GM23338 (cell line): ENCODE results near the gene HGF. TPM values are rescaled to one million over a fixed set of nuclear protein-coding genes. Genes with fewer than 3 reads are reported as not detected.

Source experiments
- ATAC-seq: fragments of 200-7000 bp; cut with Tn5 transposase; 3 replicates; pipeline ENCODE4 v1.9.1; 2020
- DNase-seq: peaks from one replicate; pipeline ENCODE4 v3.0.0-alpha.2; 2015; ENCODE audit warnings: low spot score
- H2AFZ ChIP-seq: fragments of 200-600 bp; sonication (generic); 2 replicates; pipeline ENCODE4 v1.8.0; 2016; ENCODE audit warnings: antibody characterized with exemption, mild to moderate bottlenecking, moderate library complexity
- H3F3A ChIP-seq: fragments of 200-600 bp; sonication (generic); replicated peaks from 2 replicates; pipeline ENCODE4 v1.8.0; 2017; ENCODE audit warnings: antibody characterized with exemption, mixed run types, low read depth
- H3K27ac ChIP-seq: fragments of 200-600 bp; sonication (generic); 2 replicates; pipeline ENCODE4 v1.6.1; 2016; ENCODE audit warnings: low read depth
- H3K27me3 ChIP-seq: fragments of 200-600 bp; sonication (generic); 2 replicates; pipeline ENCODE4 v1.8.0; 2016; ENCODE audit warnings: mild to moderate bottlenecking, mixed run types, moderate library complexity; ENCODE audit not compliant: insufficient read depth
- H3K36me3 ChIP-seq: fragments of 200-600 bp; sonication (generic); 2 replicates; pipeline ENCODE4 v1.8.0; 2016; ENCODE audit warnings: mild to moderate bottlenecking; ENCODE audit not compliant: insufficient read depth
- H3K4me1 ChIP-seq: fragments of 200-600 bp; sonication (generic); 2 replicates; pipeline ENCODE4 v1.8.0; 2016; ENCODE audit warnings: mild to moderate bottlenecking, moderate library complexity; ENCODE audit not compliant: insufficient read depth
- H3K4me2 ChIP-seq: fragments of 200-600 bp; sonication (generic); 2 replicates; pipeline ENCODE4 v1.7.1; 2017; ENCODE audit warnings: mixed run types
- H3K4me3 ChIP-seq: fragments of 200-600 bp; sonication (generic); 2 replicates; pipeline ENCODE4 v1.6.1; 2016; ENCODE audit warnings: mixed run types
- H3K79me2 ChIP-seq: fragments of 200-600 bp; sonication (generic); replicated peaks from 2 replicates; pipeline ENCODE4 v1.8.0; 2017; ENCODE audit warnings: mild to moderate bottlenecking; ENCODE audit not compliant: insufficient read depth
- H3K9me2 ChIP-seq: fragments of 200-600 bp; sonication (generic); 2 replicates; pipeline ENCODE4 v1.8.0; 2017; ENCODE audit not compliant: insufficient read depth
- H4K20me1 ChIP-seq: fragments of 200-600 bp; sonication (generic); replicated peaks from 2 replicates; pipeline ENCODE4 v1.8.0; 2017; ENCODE audit warnings: mild to moderate bottlenecking; ENCODE audit not compliant: insufficient read depth
- H3K27ac Mint-ChIP-seq: 2 replicates; pipeline ENCODE4 v1.8.0; 2020; ENCODE audit warnings: inconsistent platforms, mild to moderate bottlenecking, moderate library complexity, mixed read lengths
- H3K27me3 Mint-ChIP-seq: 3 replicates; pipeline ENCODE4 v1.8.0; 2022; ENCODE audit warnings: low read depth, mild to moderate bottlenecking, moderate library complexity, mixed read lengths, inconsistent platforms; ENCODE audit not compliant: insufficient read depth, poor library complexity
- H3K36me3 Mint-ChIP-seq: 3 replicates; pipeline ENCODE4 v1.8.0; 2021; ENCODE audit warnings: low read depth, mild to moderate bottlenecking, inconsistent platforms, moderate library complexity, mixed read lengths
- H3K4me1 Mint-ChIP-seq: 3 replicates; pipeline ENCODE4 v1.8.0; 2020; ENCODE audit warnings: mild to moderate bottlenecking, inconsistent platforms, mixed read lengths
- H3K4me3 Mint-ChIP-seq: 3 replicates; pipeline ENCODE4 v1.8.0; 2021; ENCODE audit warnings: moderate library complexity, mild to moderate bottlenecking, inconsistent platforms, mixed read lengths
- H3K9me3 Mint-ChIP-seq: 3 replicates; pipeline ENCODE4 v1.8.0; 2020; ENCODE audit warnings: moderate library complexity, mild to moderate bottlenecking, inconsistent platforms, mixed read lengths
- CREB1 ChIP-seq: fragments of 250-450 bp; sonication (Bioruptor Pico); IDR thresholded peaks from 2 replicates; pipeline ENCODE4 v1.5.0; 2020; ENCODE audit warnings: low read depth, mild to moderate bottlenecking, moderate library complexity
- EZH2 ChIP-seq: fragments of 200-600 bp; sonication (generic); IDR thresholded peaks from one replicate; pipeline ENCODE4 v1.8.0; 2017; ENCODE audit warnings: antibody characterized with exemption, mild to moderate bottlenecking, low read depth; ENCODE audit not compliant: unreplicated experiment
- JUNB ChIP-seq: IDR thresholded peaks from one replicate; pipeline ENCODE4 v1.6.1; 2016; ENCODE audit warnings: antibody characterized with exemption; ENCODE audit not compliant: unreplicated experiment
- NANOG ChIP-seq: IDR thresholded peaks from 2 replicates; pipeline ENCODE4 v1.6.1; 2016; ENCODE audit warnings: antibody characterized with exemption, borderline replicate concordance
- POLR2AphosphoS5 ChIP-seq: IDR thresholded peaks from 2 replicates; pipeline ENCODE4 v1.6.1; 2016; ENCODE audit warnings: antibody characterized with exemption, low read depth
- STAT1 ChIP-seq: IDR thresholded peaks from one replicate; pipeline ENCODE4 v1.6.1; 2016; ENCODE audit warnings: antibody characterized with exemption; ENCODE audit not compliant: unreplicated experiment
- ZNF114 ChIP-seq: fragments of 250-450 bp; sonication (Bioruptor Pico); IDR thresholded peaks from 2 replicates; pipeline ENCODE4 v1.5.0; 2020; ENCODE audit warnings: mild to moderate bottlenecking, moderate library complexity
- ZNF331 ChIP-seq: fragments of 250-450 bp; sonication (Bioruptor Pico); IDR thresholded peaks from 2 replicates; pipeline ENCODE4 v1.5.0; 2020; ENCODE audit warnings: low read depth, mild to moderate bottlenecking, moderate library complexity
- polyA plus RNA-seq: library from polyadenylated mRNA; unstranded; fragments of >200 nt; fragmentation: Nextera tagmentation; extraction: Ambion mirVana; gene quantifications from 2 replicates; pipeline ENCODE4 v1.2.1, GENCODE V29; 2016
- total RNA-seq: library from RNA; depleted of rRNA; stranded (reverse); fragments of >200 nt; shearing (Covaris generic); gene quantifications from 2 replicates; pipeline ENCODE4 v1.2.3, GENCODE V29; 2014
- TF ChIP-seq, protein P1 (sequence below), 2 experiments: fragments of 200-600 bp in 1 of 2; sonication (generic) in 1 of 2; conservative IDR thresholded peaks; 2 replicates each; pipeline versions ENCODE4 v1.5.1 to v1.6.1; 2016 to 2017; ENCODE audit warnings: antibody characterized with exemption in 2 of 2, low read depth in 2 of 2, mild to moderate bottlenecking in 2 of 2, moderate library complexity in 1 of 2
- TF ChIP-seq, protein P2 (sequence below): fragments of 250-450 bp; sonication (Bioruptor Pico); IDR thresholded peaks from 2 replicates; pipeline ENCODE4 v1.5.0; 2020; ENCODE audit warnings: mild to moderate bottlenecking, moderate library complexity
- TF ChIP-seq, protein P3 (sequence below): IDR thresholded peaks from one replicate; pipeline ENCODE4 v1.6.1; 2018; ENCODE audit warnings: antibody characterized with exemption; ENCODE audit not compliant: unreplicated experiment

Gene HGF
- total and polyA plus RNA-seq, 2 experiments from 2014 or later, result 0.24 to 1.1 TPM

DNA sequence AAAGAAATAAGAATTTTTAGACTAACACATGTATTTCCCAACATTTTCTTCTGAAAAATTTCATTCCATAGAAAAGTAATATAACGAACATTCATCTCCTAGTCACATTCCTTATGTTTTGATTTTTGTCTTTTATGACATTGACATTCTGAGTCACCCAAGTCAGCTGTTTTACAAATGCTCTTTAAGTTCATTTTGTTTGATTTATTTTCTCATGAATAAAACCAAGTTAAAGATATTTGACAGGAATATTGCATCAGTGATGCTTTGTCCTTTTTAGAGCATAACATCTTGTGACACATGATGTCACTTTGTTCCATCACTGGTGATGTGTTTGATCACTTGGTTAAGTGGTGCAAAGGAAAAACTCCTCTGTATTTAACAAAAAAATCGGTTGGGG is 48.4 kb downstream of the HGF start (continued):
- TF ChIP-seq, protein P1, sequence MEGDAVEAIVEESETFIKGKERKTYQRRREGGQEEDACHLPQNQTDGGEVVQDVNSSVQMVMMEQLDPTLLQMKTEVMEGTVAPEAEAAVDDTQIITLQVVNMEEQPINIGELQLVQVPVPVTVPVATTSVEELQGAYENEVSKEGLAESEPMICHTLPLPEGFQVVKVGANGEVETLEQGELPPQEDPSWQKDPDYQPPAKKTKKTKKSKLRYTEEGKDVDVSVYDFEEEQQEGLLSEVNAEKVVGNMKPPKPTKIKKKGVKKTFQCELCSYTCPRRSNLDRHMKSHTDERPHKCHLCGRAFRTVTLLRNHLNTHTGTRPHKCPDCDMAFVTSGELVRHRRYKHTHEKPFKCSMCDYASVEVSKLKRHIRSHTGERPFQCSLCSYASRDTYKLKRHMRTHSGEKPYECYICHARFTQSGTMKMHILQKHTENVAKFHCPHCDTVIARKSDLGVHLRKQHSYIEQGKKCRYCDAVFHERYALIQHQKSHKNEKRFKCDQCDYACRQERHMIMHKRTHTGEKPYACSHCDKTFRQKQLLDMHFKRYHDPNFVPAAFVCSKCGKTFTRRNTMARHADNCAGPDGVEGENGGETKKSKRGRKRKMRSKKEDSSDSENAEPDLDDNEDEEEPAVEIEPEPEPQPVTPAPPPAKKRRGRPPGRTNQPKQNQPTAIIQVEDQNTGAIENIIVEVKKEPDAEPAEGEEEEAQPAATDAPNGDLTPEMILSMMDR (conservative IDR thresholded peaks at IDR 0.05; ENCODE audit: low read depth in 2 of 2), result no peak
- TF ChIP-seq STAT1 (no peak), EZH2 (no peak), NANOG (no peak), POLR2AphosphoS5 (no peak), ZNF331 (CRISPR knock-in tag) (no peak)

DNA sequence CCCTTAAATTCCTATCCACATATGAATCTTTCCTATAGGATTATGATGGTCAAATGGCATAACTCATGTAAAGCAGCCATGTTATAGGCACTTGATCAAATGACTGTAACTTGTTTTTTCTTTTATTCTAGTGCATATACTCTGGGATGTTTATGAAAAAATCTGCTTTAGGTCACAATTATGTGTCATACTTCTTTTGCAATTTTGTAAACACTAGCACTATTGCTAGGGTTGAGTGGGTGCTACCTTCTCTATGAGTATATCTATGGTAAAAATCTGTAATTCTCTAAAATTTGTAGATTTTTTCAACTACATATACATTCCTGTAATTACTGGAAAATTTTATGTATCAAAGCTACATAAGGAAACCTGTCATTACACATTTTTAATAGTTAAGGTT is 50.0 kb downstream of the HGF start:
- Histone ChIP-seq H3K36me3 (no peaks in the 10 kb centered on the region), H3K27ac (no peak overlapping the region), H3K4me3 (no peak overlapping the region)
- TF ChIP-seq NANOG, result no peak
- TF ChIP-seq, protein P1 (conservative IDR thresholded peaks at IDR 0.05; ENCODE audit: low read depth in 2 of 2), result no peak
- TF ChIP-seq, protein P2, sequence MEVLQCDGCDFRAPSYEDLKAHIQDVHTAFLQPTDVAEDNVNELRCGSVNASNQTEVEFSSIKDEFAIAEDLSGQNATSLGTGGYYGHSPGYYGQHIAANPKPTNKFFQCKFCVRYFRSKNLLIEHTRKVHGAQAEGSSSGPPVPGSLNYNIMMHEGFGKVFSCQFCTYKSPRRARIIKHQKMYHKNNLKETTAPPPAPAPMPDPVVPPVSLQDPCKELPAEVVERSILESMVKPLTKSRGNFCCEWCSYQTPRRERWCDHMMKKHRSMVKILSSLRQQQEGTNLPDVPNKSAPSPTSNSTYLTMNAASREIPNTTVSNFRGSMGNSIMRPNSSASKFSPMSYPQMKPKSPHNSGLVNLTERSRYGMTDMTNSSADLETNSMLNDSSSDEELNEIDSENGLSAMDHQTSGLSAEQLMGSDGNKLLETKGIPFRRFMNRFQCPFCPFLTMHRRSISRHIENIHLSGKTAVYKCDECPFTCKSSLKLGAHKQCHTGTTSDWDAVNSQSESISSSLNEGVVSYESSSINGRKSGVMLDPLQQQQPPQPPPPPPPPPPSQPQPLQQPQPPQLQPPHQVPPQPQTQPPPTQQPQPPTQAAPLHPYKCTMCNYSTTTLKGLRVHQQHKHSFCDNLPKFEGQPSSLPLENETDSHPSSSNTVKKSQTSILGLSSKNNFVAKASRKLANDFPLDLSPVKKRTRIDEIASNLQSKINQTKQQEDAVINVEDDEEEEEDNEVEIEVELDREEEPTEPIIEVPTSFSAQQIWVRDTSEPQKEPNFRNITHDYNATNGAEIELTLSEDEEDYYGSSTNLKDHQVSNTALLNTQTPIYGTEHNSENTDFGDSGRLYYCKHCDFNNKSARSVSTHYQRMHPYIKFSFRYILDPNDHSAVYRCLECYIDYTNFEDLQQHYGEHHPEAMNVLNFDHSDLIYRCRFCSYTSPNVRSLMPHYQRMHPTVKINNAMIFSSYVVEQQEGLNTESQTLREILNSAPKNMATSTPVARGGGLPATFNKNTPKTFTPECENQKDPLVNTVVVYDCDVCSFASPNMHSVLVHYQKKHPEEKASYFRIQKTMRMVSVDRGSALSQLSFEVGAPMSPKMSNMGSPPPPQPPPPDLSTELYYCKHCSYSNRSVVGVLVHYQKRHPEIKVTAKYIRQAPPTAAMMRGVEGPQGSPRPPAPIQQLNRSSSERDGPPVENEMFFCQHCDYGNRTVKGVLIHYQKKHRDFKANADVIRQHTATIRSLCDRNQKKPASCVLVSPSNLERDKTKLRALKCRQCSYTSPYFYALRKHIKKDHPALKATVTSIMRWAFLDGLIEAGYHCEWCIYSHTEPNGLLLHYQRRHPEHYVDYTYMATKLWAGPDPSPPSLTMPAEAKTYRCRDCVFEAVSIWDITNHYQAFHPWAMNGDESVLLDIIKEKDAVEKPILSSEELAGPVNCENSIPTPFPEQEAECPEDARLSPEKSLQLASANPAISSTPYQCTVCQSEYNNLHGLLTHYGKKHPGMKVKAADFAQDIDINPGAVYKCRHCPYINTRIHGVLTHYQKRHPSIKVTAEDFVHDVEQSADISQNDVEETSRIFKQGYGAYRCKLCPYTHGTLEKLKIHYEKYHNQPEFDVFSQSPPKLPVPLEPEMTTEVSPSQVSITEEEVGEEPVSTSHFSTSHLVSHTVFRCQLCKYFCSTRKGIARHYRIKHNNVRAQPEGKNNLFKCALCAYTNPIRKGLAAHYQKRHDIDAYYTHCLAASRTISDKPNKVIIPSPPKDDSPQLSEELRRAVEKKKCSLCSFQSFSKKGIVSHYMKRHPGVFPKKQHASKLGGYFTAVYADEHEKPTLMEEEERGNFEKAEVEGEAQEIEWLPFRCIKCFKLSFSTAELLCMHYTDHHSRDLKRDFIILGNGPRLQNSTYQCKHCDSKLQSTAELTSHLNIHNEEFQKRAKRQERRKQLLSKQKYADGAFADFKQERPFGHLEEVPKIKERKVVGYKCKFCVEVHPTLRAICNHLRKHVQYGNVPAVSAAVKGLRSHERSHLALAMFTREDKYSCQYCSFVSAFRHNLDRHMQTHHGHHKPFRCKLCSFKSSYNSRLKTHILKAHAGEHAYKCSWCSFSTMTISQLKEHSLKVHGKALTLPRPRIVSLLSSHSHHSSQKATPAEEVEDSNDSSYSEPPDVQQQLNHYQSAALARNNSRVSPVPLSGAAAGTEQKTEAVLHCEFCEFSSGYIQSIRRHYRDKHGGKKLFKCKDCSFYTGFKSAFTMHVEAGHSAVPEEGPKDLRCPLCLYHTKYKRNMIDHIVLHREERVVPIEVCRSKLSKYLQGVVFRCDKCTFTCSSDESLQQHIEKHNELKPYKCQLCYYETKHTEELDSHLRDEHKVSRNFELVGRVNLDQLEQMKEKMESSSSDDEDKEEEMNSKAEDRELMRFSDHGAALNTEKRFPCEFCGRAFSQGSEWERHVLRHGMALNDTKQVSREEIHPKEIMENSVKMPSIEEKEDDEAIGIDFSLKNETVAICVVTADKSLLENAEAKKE (CRISPR knock-in tag), result no peak
- no peak for TF ChIP-seq EZH2
- TF ChIP-seq, protein P3, sequence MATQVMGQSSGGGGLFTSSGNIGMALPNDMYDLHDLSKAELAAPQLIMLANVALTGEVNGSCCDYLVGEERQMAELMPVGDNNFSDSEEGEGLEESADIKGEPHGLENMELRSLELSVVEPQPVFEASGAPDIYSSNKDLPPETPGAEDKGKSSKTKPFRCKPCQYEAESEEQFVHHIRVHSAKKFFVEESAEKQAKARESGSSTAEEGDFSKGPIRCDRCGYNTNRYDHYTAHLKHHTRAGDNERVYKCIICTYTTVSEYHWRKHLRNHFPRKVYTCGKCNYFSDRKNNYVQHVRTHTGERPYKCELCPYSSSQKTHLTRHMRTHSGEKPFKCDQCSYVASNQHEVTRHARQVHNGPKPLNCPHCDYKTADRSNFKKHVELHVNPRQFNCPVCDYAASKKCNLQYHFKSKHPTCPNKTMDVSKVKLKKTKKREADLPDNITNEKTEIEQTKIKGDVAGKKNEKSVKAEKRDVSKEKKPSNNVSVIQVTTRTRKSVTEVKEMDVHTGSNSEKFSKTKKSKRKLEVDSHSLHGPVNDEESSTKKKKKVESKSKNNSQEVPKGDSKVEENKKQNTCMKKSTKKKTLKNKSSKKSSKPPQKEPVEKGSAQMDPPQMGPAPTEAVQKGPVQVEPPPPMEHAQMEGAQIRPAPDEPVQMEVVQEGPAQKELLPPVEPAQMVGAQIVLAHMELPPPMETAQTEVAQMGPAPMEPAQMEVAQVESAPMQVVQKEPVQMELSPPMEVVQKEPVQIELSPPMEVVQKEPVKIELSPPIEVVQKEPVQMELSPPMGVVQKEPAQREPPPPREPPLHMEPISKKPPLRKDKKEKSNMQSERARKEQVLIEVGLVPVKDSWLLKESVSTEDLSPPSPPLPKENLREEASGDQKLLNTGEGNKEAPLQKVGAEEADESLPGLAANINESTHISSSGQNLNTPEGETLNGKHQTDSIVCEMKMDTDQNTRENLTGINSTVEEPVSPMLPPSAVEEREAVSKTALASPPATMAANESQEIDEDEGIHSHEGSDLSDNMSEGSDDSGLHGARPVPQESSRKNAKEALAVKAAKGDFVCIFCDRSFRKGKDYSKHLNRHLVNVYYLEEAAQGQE, result no peak
- TF ChIP-seq ZNF114 (CRISPR knock-in tag), result no peak
- no peak for TF ChIP-seq POLR2AphosphoS5
- TF ChIP-seq JUNB, result no peak
- TF ChIP-seq CREB1 (CRISPR knock-in tag), result no peak

More for the DNA sequence above, 50.0 kb downstream of the HGF start:
- Mint-ChIP-seq H3K27ac (no peak overlapping the region), H3K4me1 (peaks cover 3% of the 10 kb centered on the region), H3K27me3 (no peaks in the 10 kb centered on the region), H3K9me3 (no peaks in the 10 kb centered on the region; the same call in 2 of the 3 replicates), H3K4me3 (no peak overlapping the region), H3K36me3 (no peaks in the 10 kb centered on the region)
- H3K4me1 ChIP-seq, result no peaks in the 10 kb centered on the region
- no peaks in the 10 kb centered on the region for H3K27me3 ChIP-seq
- DNase-seq (no peak), ATAC-seq (no peak)
- no peaks in the 10 kb centered on the region for H3K79me2 ChIP-seq
- no peak overlapping the region for H2AFZ ChIP-seq
- H4K20me1 ChIP-seq, result no peaks in the 10 kb centered on the region
- no peaks in the 10 kb centered on the region for H3F3A ChIP-seq
- no peaks in the 10 kb centered on the region for H3K9me2 ChIP-seq
- no peak overlapping the region for H3K4me2 ChIP-seq
